GM23338 (cell line): Measurements from ENCODE around the gene FCER1G. TPM values are rescaled to one million over a fixed set of nuclear protein-coding genes. Genes with fewer than 3 reads are reported as not detected.
A peak's percentile ranks its signal among the peaks of the same experiment; 100 is the strongest.

Experiments used
- ATAC-seq: fragments of 200-7000 bp; cut with Tn5 transposase; 3 replicates; pipeline ENCODE4 v1.9.1; 2020
- DNase-seq: peaks from one replicate; pipeline ENCODE4 v3.0.0-alpha.2; 2015; ENCODE audit warnings: low spot score
- H2AFZ ChIP-seq: fragments of 200-600 bp; sonication (generic); 2 replicates; pipeline ENCODE4 v1.8.0; 2016; ENCODE audit warnings: antibody characterized with exemption, mild to moderate bottlenecking, moderate library complexity
- H3F3A ChIP-seq: fragments of 200-600 bp; sonication (generic); replicated peaks from 2 replicates; pipeline ENCODE4 v1.8.0; 2017; ENCODE audit warnings: antibody characterized with exemption, mixed run types, low read depth
- H3K27ac ChIP-seq: fragments of 200-600 bp; sonication (generic); 2 replicates; pipeline ENCODE4 v1.6.1; 2016; ENCODE audit warnings: low read depth
- H3K27me3 ChIP-seq: fragments of 200-600 bp; sonication (generic); 2 replicates; pipeline ENCODE4 v1.8.0; 2016; ENCODE audit warnings: mild to moderate bottlenecking, mixed run types, moderate library complexity; ENCODE audit not compliant: insufficient read depth
- H3K36me3 ChIP-seq: fragments of 200-600 bp; sonication (generic); 2 replicates; pipeline ENCODE4 v1.8.0; 2016; ENCODE audit warnings: mild to moderate bottlenecking; ENCODE audit not compliant: insufficient read depth
- H3K4me1 ChIP-seq: fragments of 200-600 bp; sonication (generic); 2 replicates; pipeline ENCODE4 v1.8.0; 2016; ENCODE audit warnings: mild to moderate bottlenecking, moderate library complexity; ENCODE audit not compliant: insufficient read depth
- H3K4me2 ChIP-seq: fragments of 200-600 bp; sonication (generic); 2 replicates; pipeline ENCODE4 v1.7.1; 2017; ENCODE audit warnings: mixed run types
- H3K4me3 ChIP-seq: fragments of 200-600 bp; sonication (generic); 2 replicates; pipeline ENCODE4 v1.6.1; 2016; ENCODE audit warnings: mixed run types
- H3K79me2 ChIP-seq: fragments of 200-600 bp; sonication (generic); replicated peaks from 2 replicates; pipeline ENCODE4 v1.8.0; 2017; ENCODE audit warnings: mild to moderate bottlenecking; ENCODE audit not compliant: insufficient read depth
- H3K9me2 ChIP-seq: fragments of 200-600 bp; sonication (generic); 2 replicates; pipeline ENCODE4 v1.8.0; 2017; ENCODE audit not compliant: insufficient read depth
- H4K20me1 ChIP-seq: fragments of 200-600 bp; sonication (generic); replicated peaks from 2 replicates; pipeline ENCODE4 v1.8.0; 2017; ENCODE audit warnings: mild to moderate bottlenecking; ENCODE audit not compliant: insufficient read depth
- H3K27ac Mint-ChIP-seq: 2 replicates; pipeline ENCODE4 v1.8.0; 2020; ENCODE audit warnings: inconsistent platforms, mild to moderate bottlenecking, moderate library complexity, mixed read lengths
- H3K27me3 Mint-ChIP-seq: 3 replicates; pipeline ENCODE4 v1.8.0; 2022; ENCODE audit warnings: low read depth, mild to moderate bottlenecking, moderate library complexity, mixed read lengths, inconsistent platforms; ENCODE audit not compliant: insufficient read depth, poor library complexity
- H3K36me3 Mint-ChIP-seq: 3 replicates; pipeline ENCODE4 v1.8.0; 2021; ENCODE audit warnings: low read depth, mild to moderate bottlenecking, inconsistent platforms, moderate library complexity, mixed read lengths
- H3K4me1 Mint-ChIP-seq: 3 replicates; pipeline ENCODE4 v1.8.0; 2020; ENCODE audit warnings: mild to moderate bottlenecking, inconsistent platforms, mixed read lengths
- H3K4me3 Mint-ChIP-seq: 3 replicates; pipeline ENCODE4 v1.8.0; 2021; ENCODE audit warnings: moderate library complexity, mild to moderate bottlenecking, inconsistent platforms, mixed read lengths
- H3K9me3 Mint-ChIP-seq: 3 replicates; pipeline ENCODE4 v1.8.0; 2020; ENCODE audit warnings: moderate library complexity, mild to moderate bottlenecking, inconsistent platforms, mixed read lengths
- CREB1 ChIP-seq: fragments of 250-450 bp; sonication (Bioruptor Pico); IDR thresholded peaks from 2 replicates; pipeline ENCODE4 v1.5.0; 2020; ENCODE audit warnings: low read depth, mild to moderate bottlenecking, moderate library complexity
- EZH2 ChIP-seq: fragments of 200-600 bp; sonication (generic); IDR thresholded peaks from one replicate; pipeline ENCODE4 v1.8.0; 2017; ENCODE audit warnings: antibody characterized with exemption, mild to moderate bottlenecking, low read depth; ENCODE audit not compliant: unreplicated experiment
- EZH2phosphoT487 ChIP-seq: fragments of 200-600 bp; sonication (generic); IDR thresholded peaks from one replicate; pipeline ENCODE4 v1.8.1; 2018; ENCODE audit warnings: antibody characterized with exemption; ENCODE audit not compliant: unreplicated experiment
- JUNB ChIP-seq: IDR thresholded peaks from one replicate; pipeline ENCODE4 v1.6.1; 2016; ENCODE audit warnings: antibody characterized with exemption; ENCODE audit not compliant: unreplicated experiment
- NANOG ChIP-seq: IDR thresholded peaks from 2 replicates; pipeline ENCODE4 v1.6.1; 2016; ENCODE audit warnings: antibody characterized with exemption, borderline replicate concordance
- POLR2AphosphoS5 ChIP-seq: IDR thresholded peaks from 2 replicates; pipeline ENCODE4 v1.6.1; 2016; ENCODE audit warnings: antibody characterized with exemption, low read depth
- STAT1 ChIP-seq: IDR thresholded peaks from one replicate; pipeline ENCODE4 v1.6.1; 2016; ENCODE audit warnings: antibody characterized with exemption; ENCODE audit not compliant: unreplicated experiment
- ZNF114 ChIP-seq: fragments of 250-450 bp; sonication (Bioruptor Pico); IDR thresholded peaks from 2 replicates; pipeline ENCODE4 v1.5.0; 2020; ENCODE audit warnings: mild to moderate bottlenecking, moderate library complexity
- ZNF331 ChIP-seq: fragments of 250-450 bp; sonication (Bioruptor Pico); IDR thresholded peaks from 2 replicates; pipeline ENCODE4 v1.5.0; 2020; ENCODE audit warnings: low read depth, mild to moderate bottlenecking, moderate library complexity
- polyA plus RNA-seq: library from polyadenylated mRNA; unstranded; fragments of >200 nt; fragmentation: Nextera tagmentation; extraction: Ambion mirVana; gene quantifications from 2 replicates; pipeline ENCODE4 v1.2.1, GENCODE V29; 2016
- total RNA-seq: library from RNA; depleted of rRNA; stranded (reverse); fragments of >200 nt; shearing (Covaris generic); gene quantifications from 2 replicates; pipeline ENCODE4 v1.2.3, GENCODE V29; 2014
- TF ChIP-seq, protein P1 (sequence below): fragments of 250-450 bp; sonication (Bioruptor Pico); IDR thresholded peaks from 2 replicates; pipeline ENCODE4 v1.5.0; 2020; ENCODE audit warnings: mild to moderate bottlenecking, moderate library complexity
- TF ChIP-seq, protein P2 (sequence below): IDR thresholded peaks from 2 replicates; pipeline ENCODE4 v1.6.1; 2016; ENCODE audit warnings: antibody characterized with exemption
- TF ChIP-seq, protein P3 (sequence below), 2 experiments: fragments of 200-600 bp in 1 of 2; sonication (generic) in 1 of 2; conservative IDR thresholded peaks; 2 replicates each; pipeline versions ENCODE4 v1.5.1 to v1.6.1; 2016 to 2017; ENCODE audit warnings: antibody characterized with exemption in 2 of 2, low read depth in 2 of 2, mild to moderate bottlenecking in 2 of 2, moderate library complexity in 1 of 2
- TF ChIP-seq, protein P4 (sequence below): IDR thresholded peaks from one replicate; pipeline ENCODE4 v1.6.1; 2018; ENCODE audit warnings: antibody characterized with exemption; ENCODE audit not compliant: unreplicated experiment

Gene FCER1G
- total and polyA plus RNA-seq, 2 experiments from 2014 or later: 1.1 TPM; not detected in 1

DNA sequence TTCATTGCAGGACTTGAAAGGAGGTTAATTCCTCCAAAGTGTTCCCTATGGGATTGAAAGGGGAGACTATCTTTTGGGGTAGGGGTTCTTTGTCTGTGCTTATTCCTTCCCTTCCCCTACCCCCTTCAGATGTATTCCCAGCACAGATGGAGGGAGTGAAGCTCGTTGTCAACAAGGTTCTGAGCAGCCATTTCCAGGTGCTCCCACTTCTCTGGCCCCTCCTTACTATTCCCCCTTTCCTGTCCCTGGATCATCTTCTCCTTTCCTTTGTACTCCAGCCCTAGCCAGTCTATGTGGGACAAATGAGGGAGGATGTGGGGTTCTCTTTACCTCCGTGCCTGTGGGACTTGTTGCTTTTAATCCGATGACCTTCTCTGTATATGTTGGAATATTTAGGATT is 11.7 kb downstream of the FCER1G start:
- ATAC-seq: no peak

More for the DNA sequence above, 11.7 kb downstream of the FCER1G start:
- H3F3A ChIP-seq: peaks cover 3% of the 10 kb centered on the region; the same call in 1 of the 2 replicates
- H3K4me3 ChIP-seq: peak overlapping the region; percentile 55
- peak overlapping the region; percentile 96 for H3K4me2 ChIP-seq
- no peaks in the 10 kb centered on the region for H3K9me2 ChIP-seq
- Mint-ChIP-seq H3K27ac (peak overlapping the region; percentile 95), H3K9me3 (no peaks in the 10 kb centered on the region), H3K36me3 (peaks cover 20% of the 10 kb centered on the region), H3K27me3 (peaks cover 6% of the 10 kb centered on the region), H3K4me1 (peaks cover 26% of the 10 kb centered on the region), H3K4me3 (peak overlapping the region; percentile 97)
- peak overlapping the region; percentile 84; the same call in 1 of the 2 replicates for H3K27ac ChIP-seq
- no peaks in the 10 kb centered on the region for H3K79me2 ChIP-seq
- no peaks in the 10 kb centered on the region for H4K20me1 ChIP-seq
- peaks cover 13% of the 10 kb centered on the region for H3K4me1 ChIP-seq
- DNase-seq: no peak
- no peak for TF ChIP-seq CREB1
- TF ChIP-seq POLR2AphosphoS5: no peak
- no peak for TF ChIP-seq EZH2
- no peak for TF ChIP-seq NANOG
- TF ChIP-seq, protein P1, sequence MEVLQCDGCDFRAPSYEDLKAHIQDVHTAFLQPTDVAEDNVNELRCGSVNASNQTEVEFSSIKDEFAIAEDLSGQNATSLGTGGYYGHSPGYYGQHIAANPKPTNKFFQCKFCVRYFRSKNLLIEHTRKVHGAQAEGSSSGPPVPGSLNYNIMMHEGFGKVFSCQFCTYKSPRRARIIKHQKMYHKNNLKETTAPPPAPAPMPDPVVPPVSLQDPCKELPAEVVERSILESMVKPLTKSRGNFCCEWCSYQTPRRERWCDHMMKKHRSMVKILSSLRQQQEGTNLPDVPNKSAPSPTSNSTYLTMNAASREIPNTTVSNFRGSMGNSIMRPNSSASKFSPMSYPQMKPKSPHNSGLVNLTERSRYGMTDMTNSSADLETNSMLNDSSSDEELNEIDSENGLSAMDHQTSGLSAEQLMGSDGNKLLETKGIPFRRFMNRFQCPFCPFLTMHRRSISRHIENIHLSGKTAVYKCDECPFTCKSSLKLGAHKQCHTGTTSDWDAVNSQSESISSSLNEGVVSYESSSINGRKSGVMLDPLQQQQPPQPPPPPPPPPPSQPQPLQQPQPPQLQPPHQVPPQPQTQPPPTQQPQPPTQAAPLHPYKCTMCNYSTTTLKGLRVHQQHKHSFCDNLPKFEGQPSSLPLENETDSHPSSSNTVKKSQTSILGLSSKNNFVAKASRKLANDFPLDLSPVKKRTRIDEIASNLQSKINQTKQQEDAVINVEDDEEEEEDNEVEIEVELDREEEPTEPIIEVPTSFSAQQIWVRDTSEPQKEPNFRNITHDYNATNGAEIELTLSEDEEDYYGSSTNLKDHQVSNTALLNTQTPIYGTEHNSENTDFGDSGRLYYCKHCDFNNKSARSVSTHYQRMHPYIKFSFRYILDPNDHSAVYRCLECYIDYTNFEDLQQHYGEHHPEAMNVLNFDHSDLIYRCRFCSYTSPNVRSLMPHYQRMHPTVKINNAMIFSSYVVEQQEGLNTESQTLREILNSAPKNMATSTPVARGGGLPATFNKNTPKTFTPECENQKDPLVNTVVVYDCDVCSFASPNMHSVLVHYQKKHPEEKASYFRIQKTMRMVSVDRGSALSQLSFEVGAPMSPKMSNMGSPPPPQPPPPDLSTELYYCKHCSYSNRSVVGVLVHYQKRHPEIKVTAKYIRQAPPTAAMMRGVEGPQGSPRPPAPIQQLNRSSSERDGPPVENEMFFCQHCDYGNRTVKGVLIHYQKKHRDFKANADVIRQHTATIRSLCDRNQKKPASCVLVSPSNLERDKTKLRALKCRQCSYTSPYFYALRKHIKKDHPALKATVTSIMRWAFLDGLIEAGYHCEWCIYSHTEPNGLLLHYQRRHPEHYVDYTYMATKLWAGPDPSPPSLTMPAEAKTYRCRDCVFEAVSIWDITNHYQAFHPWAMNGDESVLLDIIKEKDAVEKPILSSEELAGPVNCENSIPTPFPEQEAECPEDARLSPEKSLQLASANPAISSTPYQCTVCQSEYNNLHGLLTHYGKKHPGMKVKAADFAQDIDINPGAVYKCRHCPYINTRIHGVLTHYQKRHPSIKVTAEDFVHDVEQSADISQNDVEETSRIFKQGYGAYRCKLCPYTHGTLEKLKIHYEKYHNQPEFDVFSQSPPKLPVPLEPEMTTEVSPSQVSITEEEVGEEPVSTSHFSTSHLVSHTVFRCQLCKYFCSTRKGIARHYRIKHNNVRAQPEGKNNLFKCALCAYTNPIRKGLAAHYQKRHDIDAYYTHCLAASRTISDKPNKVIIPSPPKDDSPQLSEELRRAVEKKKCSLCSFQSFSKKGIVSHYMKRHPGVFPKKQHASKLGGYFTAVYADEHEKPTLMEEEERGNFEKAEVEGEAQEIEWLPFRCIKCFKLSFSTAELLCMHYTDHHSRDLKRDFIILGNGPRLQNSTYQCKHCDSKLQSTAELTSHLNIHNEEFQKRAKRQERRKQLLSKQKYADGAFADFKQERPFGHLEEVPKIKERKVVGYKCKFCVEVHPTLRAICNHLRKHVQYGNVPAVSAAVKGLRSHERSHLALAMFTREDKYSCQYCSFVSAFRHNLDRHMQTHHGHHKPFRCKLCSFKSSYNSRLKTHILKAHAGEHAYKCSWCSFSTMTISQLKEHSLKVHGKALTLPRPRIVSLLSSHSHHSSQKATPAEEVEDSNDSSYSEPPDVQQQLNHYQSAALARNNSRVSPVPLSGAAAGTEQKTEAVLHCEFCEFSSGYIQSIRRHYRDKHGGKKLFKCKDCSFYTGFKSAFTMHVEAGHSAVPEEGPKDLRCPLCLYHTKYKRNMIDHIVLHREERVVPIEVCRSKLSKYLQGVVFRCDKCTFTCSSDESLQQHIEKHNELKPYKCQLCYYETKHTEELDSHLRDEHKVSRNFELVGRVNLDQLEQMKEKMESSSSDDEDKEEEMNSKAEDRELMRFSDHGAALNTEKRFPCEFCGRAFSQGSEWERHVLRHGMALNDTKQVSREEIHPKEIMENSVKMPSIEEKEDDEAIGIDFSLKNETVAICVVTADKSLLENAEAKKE: no peak
- no peak for TF ChIP-seq ZNF331 (CRISPR knock-in tag)
- TF ChIP-seq JUNB: no peak
- TF ChIP-seq, protein P2, sequence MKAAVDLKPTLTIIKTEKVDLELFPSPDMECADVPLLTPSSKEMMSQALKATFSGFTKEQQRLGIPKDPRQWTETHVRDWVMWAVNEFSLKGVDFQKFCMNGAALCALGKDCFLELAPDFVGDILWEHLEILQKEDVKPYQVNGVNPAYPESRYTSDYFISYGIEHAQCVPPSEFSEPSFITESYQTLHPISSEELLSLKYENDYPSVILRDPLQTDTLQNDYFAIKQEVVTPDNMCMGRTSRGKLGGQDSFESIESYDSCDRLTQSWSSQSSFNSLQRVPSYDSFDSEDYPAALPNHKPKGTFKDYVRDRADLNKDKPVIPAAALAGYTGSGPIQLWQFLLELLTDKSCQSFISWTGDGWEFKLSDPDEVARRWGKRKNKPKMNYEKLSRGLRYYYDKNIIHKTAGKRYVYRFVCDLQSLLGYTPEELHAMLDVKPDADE: no peak
- no peak for TF ChIP-seq EZH2phosphoT487
- TF ChIP-seq, protein P3, sequence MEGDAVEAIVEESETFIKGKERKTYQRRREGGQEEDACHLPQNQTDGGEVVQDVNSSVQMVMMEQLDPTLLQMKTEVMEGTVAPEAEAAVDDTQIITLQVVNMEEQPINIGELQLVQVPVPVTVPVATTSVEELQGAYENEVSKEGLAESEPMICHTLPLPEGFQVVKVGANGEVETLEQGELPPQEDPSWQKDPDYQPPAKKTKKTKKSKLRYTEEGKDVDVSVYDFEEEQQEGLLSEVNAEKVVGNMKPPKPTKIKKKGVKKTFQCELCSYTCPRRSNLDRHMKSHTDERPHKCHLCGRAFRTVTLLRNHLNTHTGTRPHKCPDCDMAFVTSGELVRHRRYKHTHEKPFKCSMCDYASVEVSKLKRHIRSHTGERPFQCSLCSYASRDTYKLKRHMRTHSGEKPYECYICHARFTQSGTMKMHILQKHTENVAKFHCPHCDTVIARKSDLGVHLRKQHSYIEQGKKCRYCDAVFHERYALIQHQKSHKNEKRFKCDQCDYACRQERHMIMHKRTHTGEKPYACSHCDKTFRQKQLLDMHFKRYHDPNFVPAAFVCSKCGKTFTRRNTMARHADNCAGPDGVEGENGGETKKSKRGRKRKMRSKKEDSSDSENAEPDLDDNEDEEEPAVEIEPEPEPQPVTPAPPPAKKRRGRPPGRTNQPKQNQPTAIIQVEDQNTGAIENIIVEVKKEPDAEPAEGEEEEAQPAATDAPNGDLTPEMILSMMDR (conservative IDR thresholded peaks at IDR 0.05; ENCODE audit: low read depth in 2 of 2): no peak
- TF ChIP-seq, protein P4, sequence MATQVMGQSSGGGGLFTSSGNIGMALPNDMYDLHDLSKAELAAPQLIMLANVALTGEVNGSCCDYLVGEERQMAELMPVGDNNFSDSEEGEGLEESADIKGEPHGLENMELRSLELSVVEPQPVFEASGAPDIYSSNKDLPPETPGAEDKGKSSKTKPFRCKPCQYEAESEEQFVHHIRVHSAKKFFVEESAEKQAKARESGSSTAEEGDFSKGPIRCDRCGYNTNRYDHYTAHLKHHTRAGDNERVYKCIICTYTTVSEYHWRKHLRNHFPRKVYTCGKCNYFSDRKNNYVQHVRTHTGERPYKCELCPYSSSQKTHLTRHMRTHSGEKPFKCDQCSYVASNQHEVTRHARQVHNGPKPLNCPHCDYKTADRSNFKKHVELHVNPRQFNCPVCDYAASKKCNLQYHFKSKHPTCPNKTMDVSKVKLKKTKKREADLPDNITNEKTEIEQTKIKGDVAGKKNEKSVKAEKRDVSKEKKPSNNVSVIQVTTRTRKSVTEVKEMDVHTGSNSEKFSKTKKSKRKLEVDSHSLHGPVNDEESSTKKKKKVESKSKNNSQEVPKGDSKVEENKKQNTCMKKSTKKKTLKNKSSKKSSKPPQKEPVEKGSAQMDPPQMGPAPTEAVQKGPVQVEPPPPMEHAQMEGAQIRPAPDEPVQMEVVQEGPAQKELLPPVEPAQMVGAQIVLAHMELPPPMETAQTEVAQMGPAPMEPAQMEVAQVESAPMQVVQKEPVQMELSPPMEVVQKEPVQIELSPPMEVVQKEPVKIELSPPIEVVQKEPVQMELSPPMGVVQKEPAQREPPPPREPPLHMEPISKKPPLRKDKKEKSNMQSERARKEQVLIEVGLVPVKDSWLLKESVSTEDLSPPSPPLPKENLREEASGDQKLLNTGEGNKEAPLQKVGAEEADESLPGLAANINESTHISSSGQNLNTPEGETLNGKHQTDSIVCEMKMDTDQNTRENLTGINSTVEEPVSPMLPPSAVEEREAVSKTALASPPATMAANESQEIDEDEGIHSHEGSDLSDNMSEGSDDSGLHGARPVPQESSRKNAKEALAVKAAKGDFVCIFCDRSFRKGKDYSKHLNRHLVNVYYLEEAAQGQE: no peak
- TF ChIP-seq ZNF114: no peak
- TF ChIP-seq STAT1: no peak
- H3K27me3 ChIP-seq: no peaks in the 10 kb centered on the region
- H3K36me3 ChIP-seq: peaks cover 6% of the 10 kb centered on the region
- peak overlapping the region; percentile 11 for H2AFZ ChIP-seq
